Tibial nerve (tissue), 4 donors: Measurements from ENCODE around the gene COL9A2. TPM values are rescaled to one million over a fixed set of nuclear protein-coding genes. Genes with fewer than 3 reads are reported as not detected.
"Not testable (repeated sequence)": the region's sequence is repeated elsewhere in the genome, so short reads cannot be mapped to it uniquely, and the experiment has no call there.

ENCODE experiments used
- DNase-seq, 2 donors: peaks; one replicate each; pipeline ENCODE4 v3.0.0-alpha.2; 2019; ENCODE audit warnings: low spot score in 2 of 2
- H3K27ac ChIP-seq, 4 donors: fragments of 200-600 bp; sonication (generic) in 3 of 4; one replicate each; pipeline ENCODE4 v1.5.1; 2017 to 2019; ENCODE audit warnings: mild to moderate bottlenecking in 1 of 4
- H3K27me3 ChIP-seq, 2 donors: fragments of 200-600 bp; sonication (generic) in 1 of 2; one replicate each; pipeline versions ENCODE4 v1.5.1 to v1.6.0; 2017 to 2019
- H3K36me3 ChIP-seq, 3 donors: fragments of 200-600 bp; sonication (generic); one replicate each; pipeline ENCODE4 v1.5.1; 2018 to 2019
- H3K4me1 ChIP-seq, 4 donors: fragments of 200-600 bp; sonication (generic) in 3 of 4; one replicate each; pipeline ENCODE4 v1.5.1; 2017 to 2019
- H3K4me3 ChIP-seq, 4 donors: fragments of 200-600 bp; sonication (generic) in 3 of 4; one replicate each; pipeline ENCODE4 v1.5.1; 2017 to 2019; ENCODE audit warnings: mild to moderate bottlenecking in 1 of 4, moderate library complexity in 1 of 4
- H3K9me3 ChIP-seq, 4 donors: fragments of 200-600 bp; sonication (generic) in 3 of 4; one replicate each; pipeline ENCODE4 v1.5.1; 2017 to 2019
- CTCF ChIP-seq, 5 experiments: fragments of 200-600 bp in 3 of 5; fragments of 450-650 bp in 2 of 5; sonication (generic) in 3 of 5; IDR thresholded peaks; one replicate each; pipeline ENCODE4 v1.5.1; 2016 to 2019; ENCODE audit warnings: antibody characterized with exemption in 5 of 5, mild to moderate bottlenecking in 3 of 5, moderate library complexity in 2 of 5
- EP300 ChIP-seq, 2 donors: sonication (generic); formaldehyde crosslinking; IDR thresholded peaks; one replicate each; pipeline ENCODE4 v1.6.1; 2017; ENCODE audit warnings: antibody characterized with exemption in 2 of 2, mild to moderate bottlenecking in 1 of 2
- POLR2A ChIP-seq, 2 donors: fragments of 450-650 bp; IDR thresholded peaks; one replicate each; pipeline ENCODE4 v1.6.1; 2017; ENCODE audit warnings: antibody characterized with exemption in 2 of 2, mild to moderate bottlenecking in 2 of 2, moderate library complexity in 2 of 2
- WGBS, 2 donors: methylation state at CpG; one replicate each; pipeline ENCODE4 v1.1.5; 2018; 5-methylcytosine and 5-hydroxymethylcytosine counted together
- total RNA-seq, 4 donors: library from RNA; depleted of rRNA; stranded (reverse); fragments of >200 nt; gene quantifications; one replicate each; pipeline ENCODE4 v1.1.0, GENCODE V29; 2016

Gene COL9A2
- total RNA-seq, 4 donors from 2014 or later = 3.3 to 8.8 (median 7.0) TPM

- no peaks in the 10 kb centered on the region for H3K9me3 ChIP-seq
- no peak overlapping the region for H3K27ac ChIP-seq
- TF ChIP-seq POLR2A (IDR thresholded peaks at IDR 0.05) (no peak), CTCF (IDR thresholded peaks at IDR 0.05) (peak; percentile 92 to 95 (median 94)), EP300 (IDR thresholded peaks at IDR 0.05) (no peak)
- 31 to 39% methylated on average over 21 of the region's 21 CpGs for WGBS, 2 donors
- DNase-seq = peak; percentile 64 to 86
- no peaks in the 10 kb centered on the region for H3K36me3 ChIP-seq
- H3K4me3 ChIP-seq = no peak overlapping the region
- no peaks in the 10 kb centered on the region for H3K27me3 ChIP-seq
- peaks cover 0 to 8% (median 0%) of the 10 kb centered on the region in 4 donors for H3K4me1 ChIP-seq
Observed at GRCh38 chr1:40338745-40339419, 21.8 kb upstream of the COL9A2 start.

- Histone ChIP-seq H3K4me3 (no peak overlapping the region), H3K9me3 (no peaks in the 10 kb centered on the region), H3K36me3 (no peaks in the 10 kb centered on the region), H3K27ac (no peak overlapping the region), H3K4me1 (peaks cover 0 to 8% (median 0%) of the 10 kb centered on the region in 4 donors), H3K27me3 (no peaks in the 10 kb centered on the region)
- WGBS, 2 donors = 85% methylated on average over 8 of the region's 8 CpGs
- TF ChIP-seq EP300 (IDR thresholded peaks at IDR 0.05) (no peak), POLR2A (IDR thresholded peaks at IDR 0.05) (no peak), CTCF (IDR thresholded peaks at IDR 0.05) (no peak)
- no peak for DNase-seq
Observed at GRCh38 chr1:40337443-40337842, 20.4 kb upstream of the COL9A2 start.

- no peaks in the 10 kb centered on the region for H3K27me3 ChIP-seq
- no peaks in the 10 kb centered on the region for H3K9me3 ChIP-seq
- no peak overlapping the region for H3K27ac ChIP-seq
- no peak for DNase-seq
- no peaks in the 10 kb centered on the region for H3K4me1 ChIP-seq
- no peak overlapping the region for H3K4me3 ChIP-seq
- no peaks in the 10 kb centered on the region for H3K36me3 ChIP-seq
- no peak for TF ChIP-seq CTCF (IDR thresholded peaks at IDR 0.05)
- WGBS, 2 donors = 85 to 92% methylated on average over 1 of the region's 1 CpG
Observed at GRCh38 chr1:40332695-40333094, 15.6 kb upstream of the COL9A2 start.

GRCh38 chr1:40331403-40331802 is 14.3 kb upstream of the COL9A2 start:
- not testable (repeated sequence) for H3K36me3 ChIP-seq, H3K27me3 ChIP-seq, H3K27ac ChIP-seq, H3K4me3 ChIP-seq, H3K4me1 ChIP-seq, DNase-seq, H3K9me3 ChIP-seq
- WGBS, 2 donors = 29 to 91% methylated on average over 1 of the region's 1 CpG

- no peaks in the 10 kb centered on the region for H3K9me3 ChIP-seq
- 91 to 95% methylated on average over 4 of the region's 4 CpGs for WGBS, 2 donors
- TF ChIP-seq EP300 (IDR thresholded peaks at IDR 0.05) (no peak), CTCF (IDR thresholded peaks at IDR 0.05) (no peak), POLR2A (IDR thresholded peaks at IDR 0.05) (no peak)
- no peak overlapping the region for H3K4me3 ChIP-seq
- peaks cover 0 to 27% of the 10 kb centered on the region in 2 donors for H3K27me3 ChIP-seq
- H3K27ac ChIP-seq = no peak overlapping the region
- no peaks in the 10 kb centered on the region for H3K36me3 ChIP-seq
- DNase-seq = no peak
- peaks cover 0 to 31% (median 13%) of the 10 kb centered on the region in 4 donors for H3K4me1 ChIP-seq
Observed at GRCh38 chr1:40318970-40319621, 2.0 kb upstream of the COL9A2 start.
